ENCODE results near the gene ESRRB.

ESRRB gene

DNA sequence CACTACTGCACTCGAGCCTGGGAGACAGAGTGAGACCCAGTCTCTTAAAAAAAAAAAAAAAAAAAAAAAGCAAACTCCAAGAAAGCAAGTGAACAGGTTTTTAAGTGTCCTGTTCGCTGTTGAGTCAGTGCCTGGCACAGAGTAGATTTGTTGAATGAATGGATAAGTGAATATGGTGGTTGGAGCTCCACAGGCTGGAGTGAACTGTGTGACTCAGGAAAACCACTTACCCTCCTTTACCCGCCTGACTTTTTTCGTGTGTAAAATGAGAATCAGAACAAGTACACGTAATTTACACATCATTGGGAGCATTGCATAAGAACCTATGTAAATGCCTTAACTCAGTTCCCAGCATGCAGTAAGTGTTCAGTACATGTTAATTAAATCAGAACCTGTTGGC is 24.0 kb upstream of the ESRRB start:
- no peak for DNase-seq (ENCODE audit: low read depth, low spot score)
- TF ChIP-seq, protein P1, sequence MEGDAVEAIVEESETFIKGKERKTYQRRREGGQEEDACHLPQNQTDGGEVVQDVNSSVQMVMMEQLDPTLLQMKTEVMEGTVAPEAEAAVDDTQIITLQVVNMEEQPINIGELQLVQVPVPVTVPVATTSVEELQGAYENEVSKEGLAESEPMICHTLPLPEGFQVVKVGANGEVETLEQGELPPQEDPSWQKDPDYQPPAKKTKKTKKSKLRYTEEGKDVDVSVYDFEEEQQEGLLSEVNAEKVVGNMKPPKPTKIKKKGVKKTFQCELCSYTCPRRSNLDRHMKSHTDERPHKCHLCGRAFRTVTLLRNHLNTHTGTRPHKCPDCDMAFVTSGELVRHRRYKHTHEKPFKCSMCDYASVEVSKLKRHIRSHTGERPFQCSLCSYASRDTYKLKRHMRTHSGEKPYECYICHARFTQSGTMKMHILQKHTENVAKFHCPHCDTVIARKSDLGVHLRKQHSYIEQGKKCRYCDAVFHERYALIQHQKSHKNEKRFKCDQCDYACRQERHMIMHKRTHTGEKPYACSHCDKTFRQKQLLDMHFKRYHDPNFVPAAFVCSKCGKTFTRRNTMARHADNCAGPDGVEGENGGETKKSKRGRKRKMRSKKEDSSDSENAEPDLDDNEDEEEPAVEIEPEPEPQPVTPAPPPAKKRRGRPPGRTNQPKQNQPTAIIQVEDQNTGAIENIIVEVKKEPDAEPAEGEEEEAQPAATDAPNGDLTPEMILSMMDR (IDR thresholded peaks at IDR 0.05; ENCODE audit: low read depth, low read length): no peak
- H3K4me3 ChIP-seq (ENCODE audit: low read depth, low read length): no peak overlapping the region
- in situ Hi-C loops (cut with HindIII; ENCODE audit: low sequenced_read_pairs): no loop called here

DNA sequence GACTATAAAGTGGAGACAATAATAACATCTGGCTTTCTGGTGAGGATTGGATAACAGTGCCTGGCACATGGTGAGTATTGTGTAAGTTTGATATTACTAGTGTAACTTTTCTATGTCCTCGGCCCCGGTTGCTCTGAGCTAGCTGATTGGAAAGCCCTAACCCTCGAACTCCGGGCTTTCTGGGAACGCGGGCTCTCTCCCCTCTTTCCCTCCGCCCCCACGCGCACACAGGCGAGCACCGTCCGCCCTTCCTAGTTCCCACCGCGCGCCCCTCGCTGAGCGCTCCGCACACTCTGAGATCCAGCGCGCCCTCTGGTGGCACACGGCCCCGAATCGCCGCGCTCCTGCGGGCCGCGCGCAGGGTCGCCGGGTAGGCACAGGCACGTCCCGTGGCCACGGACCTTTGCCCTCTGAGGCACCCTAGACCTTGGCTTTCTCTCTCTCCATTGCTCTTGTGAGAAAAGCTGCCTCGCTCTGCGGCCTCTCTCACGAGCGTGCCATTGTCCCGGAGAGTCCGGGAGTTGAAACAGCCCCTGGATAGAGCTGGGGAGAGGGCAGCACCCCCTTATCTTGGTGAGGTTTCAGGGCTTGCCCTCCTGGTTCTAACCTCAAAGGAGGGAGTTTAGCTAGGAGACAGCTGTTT is 23.2 kb upstream of the ESRRB start:
- peak; percentile 23 for DNase-seq (ENCODE audit: low read depth, low spot score)
- TF ChIP-seq, protein P1 (IDR thresholded peaks at IDR 0.05; ENCODE audit: low read depth, low read length): peak; percentile 78
- H3K4me3 ChIP-seq (ENCODE audit: low read depth, low read length): no peak overlapping the region
- in situ Hi-C loops (cut with HindIII; ENCODE audit: low sequenced_read_pairs): no loop called here

DNA sequence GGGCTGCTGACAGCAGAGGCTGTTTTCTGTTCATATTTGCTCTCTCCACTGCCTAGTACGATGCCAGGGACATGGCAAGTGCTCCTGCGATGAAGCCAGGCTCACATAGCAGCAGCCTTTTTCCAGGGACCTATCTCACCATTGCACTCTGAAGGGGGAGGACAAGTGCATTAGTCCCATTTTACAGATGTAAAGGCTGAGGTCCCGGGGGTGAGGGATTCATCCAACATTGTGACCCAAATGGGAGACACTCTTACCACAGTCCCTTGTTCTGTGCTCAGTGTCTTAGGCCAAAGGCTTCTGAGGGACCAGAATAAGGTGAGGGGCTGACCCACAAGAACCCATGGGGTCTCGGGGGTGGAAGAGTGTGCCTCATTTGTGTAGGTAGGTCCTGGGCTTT is 21.6 kb upstream of the ESRRB start:
- DNase-seq (ENCODE audit: low read depth, low spot score): no peak
- H3K4me3 ChIP-seq (ENCODE audit: low read depth, low read length): no peak overlapping the region
- in situ Hi-C loops (cut with HindIII; ENCODE audit: low sequenced_read_pairs): no loop called here
- TF ChIP-seq, protein P1 (IDR thresholded peaks at IDR 0.05; ENCODE audit: low read depth, low read length): no peak

DNA sequence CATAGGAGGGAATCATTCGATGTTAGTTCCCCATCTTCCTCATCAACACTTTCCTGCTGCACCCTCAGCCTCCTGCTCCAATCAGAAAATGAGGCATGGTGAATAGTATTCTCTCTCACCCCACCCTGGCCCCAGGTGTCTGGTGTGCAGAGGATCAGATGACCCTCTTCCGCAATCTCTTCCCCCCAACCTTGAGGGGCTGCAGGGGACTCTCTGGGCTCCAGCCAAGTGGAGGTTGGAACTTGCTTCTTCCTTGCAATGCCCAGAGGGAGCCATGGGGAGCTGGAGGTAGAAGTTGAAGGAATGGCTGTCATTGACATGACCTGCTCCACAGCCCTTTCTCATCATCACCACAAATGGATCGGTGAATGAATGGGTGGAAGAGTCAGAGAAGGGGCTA is 20.2 kb upstream of the ESRRB start:
- in situ Hi-C loops (cut with HindIII; ENCODE audit: low sequenced_read_pairs): no loop called here

DNA sequence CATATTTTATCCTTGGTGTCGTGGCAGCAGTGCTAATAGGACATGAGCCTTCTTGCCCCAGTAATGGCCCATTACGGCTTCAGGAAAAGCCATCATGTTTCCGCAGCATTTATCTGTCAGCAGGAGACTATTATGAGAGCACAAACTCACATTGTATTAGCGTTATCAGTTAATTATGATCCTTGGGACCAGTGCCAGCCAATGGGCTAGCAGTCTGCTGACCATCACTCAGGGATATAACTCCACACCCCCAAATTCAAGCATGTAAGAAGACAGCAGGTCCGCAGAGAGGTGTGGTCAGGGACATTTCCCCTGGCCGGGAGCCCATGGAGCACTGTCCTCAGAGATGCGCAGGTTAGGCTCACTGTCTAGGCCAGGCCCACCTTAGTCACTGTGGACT is 4.9 kb upstream of the ESRRB start:
- no peak overlapping the region for H3K4me3 ChIP-seq (ENCODE audit: low read depth, low read length)
- DNase-seq (ENCODE audit: low read depth, low spot score): no peak
- TF ChIP-seq, protein P1 (IDR thresholded peaks at IDR 0.05; ENCODE audit: low read depth, low read length): no peak
- in situ Hi-C loops (cut with HindIII; ENCODE audit: low sequenced_read_pairs): no loop called here

More for the DNA sequence above, 20.2 kb upstream of the ESRRB start:
- TF ChIP-seq, protein P1 (IDR thresholded peaks at IDR 0.05; ENCODE audit: low read depth, low read length): no peak
- no peak overlapping the region for H3K4me3 ChIP-seq (ENCODE audit: low read depth, low read length)
- DNase-seq (ENCODE audit: low read depth, low spot score): no peak

DNA sequence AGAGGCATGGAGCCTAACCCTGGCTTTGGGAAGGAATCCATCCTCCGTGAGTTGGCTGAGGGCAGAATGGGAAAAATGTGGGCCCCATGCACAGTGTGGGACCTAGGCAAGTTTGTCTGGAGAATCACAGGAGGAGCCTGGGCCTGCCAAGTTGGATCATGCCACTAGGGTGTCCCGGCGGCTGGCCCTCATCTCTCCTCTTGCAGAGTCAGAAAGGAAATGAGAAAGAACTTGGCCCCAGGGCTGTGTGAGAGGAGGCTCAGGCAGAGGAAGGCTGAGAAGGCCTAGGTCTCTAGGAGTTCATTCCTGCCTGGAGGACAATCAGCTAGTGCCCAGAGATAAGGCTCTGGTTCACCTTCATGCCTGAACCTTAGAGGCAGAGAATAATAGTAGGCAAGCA is 2.5 kb upstream of the ESRRB start:
- TF ChIP-seq, protein P1 (IDR thresholded peaks at IDR 0.05; ENCODE audit: low read depth, low read length): no peak
- in situ Hi-C loops (cut with HindIII; ENCODE audit: low sequenced_read_pairs): no loop called here
- H3K4me3 ChIP-seq (ENCODE audit: low read depth, low read length): no peak overlapping the region
- no peak for DNase-seq (ENCODE audit: low read depth, low spot score)

Measured in astrocyte of the spinal cord (primary cell).